ENCODE data around the gene NBPF11. TPM values are rescaled to one million over a fixed set of nuclear protein-coding genes. Genes with fewer than 3 reads are reported as not detected.
"Not testable (repeated sequence)": the region's sequence is repeated elsewhere in the genome, so short reads cannot be mapped to it uniquely, and the experiment has no call there.

NBPF11 gene
- total RNA-seq, 1 donor from 2014 or later = 3.3 TPM

- not testable (repeated sequence) for DNase-seq (ENCODE audit: low read depth); H3K4me3 ChIP-seq (ENCODE audit: low read depth, low read length)
Observed at GRCh38 chr1:148147052-148147838, 4.8 kb downstream of the NBPF11 start.

DNA sequence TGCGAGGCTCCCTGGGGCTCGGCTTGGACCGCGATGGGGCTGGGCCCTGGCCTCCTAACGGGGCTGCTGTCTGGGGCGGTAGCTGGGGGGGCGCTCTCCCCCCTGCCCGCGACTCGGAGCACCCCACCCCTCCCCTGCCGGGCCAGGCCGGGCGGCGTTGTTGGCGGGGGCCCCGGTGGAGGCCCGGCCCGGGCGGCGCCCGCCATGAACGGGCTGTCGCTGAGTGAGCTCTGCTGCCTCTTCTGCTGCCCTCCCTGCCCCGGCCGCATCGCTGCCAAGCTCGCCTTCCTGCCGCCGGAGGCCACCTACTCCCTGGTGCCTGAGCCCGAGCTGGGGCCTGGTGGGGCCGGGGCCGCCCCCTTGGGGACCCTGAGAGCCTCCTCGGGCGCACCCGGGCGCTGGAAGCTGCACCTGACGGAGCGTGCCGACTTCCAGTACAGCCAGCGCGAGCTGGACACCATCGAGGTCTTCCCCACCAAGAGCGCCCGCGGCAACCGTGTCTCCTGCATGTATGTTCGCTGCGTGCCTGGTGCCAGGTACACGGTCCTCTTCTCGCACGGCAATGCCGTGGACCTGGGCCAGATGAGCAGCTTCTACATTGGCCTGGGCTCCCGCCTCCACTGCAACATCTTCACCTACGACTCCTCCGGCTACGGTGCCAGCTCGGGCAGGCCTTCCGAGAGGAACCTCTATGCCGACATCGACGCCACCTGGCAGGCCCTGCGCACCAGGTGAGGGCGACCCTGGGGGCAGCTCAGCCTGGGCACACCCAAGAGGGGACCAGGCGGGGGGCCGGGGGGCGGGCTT, 5.7 kb downstream of the NBPF11 start:
- DNase-seq (ENCODE audit: low read depth); H3K4me3 ChIP-seq (ENCODE audit: low read depth, low read length): not testable (repeated sequence)

GRCh38 chr1:148143223-148143622, 8.9 kb downstream of the NBPF11 start:
- not testable (repeated sequence) for H3K4me3 ChIP-seq (ENCODE audit: low read depth, low read length); DNase-seq (ENCODE audit: low read depth)

DNA sequence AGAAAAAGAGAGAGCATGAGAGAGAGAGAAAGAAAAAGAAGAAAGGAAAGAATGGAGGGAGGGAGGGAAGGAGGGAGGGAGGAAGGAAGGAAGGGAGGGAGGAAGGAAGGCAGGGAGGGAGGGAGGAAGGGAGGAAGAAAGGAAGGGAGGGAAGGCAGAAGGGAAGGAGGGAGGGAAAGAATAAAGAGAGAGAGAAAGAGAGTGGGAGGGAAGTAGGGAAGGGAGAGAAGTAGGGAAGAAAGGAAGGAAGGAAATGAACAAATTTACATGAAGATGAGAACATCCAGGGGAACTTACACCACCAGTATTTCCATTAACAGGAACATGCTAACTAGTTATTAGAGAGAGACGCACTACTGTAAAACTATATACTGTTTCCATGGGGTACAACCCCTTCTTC, 10.1 kb downstream of the NBPF11 start:
- H3K4me3 ChIP-seq (ENCODE audit: low read depth, low read length); DNase-seq (ENCODE audit: low read depth): not testable (repeated sequence)

DNA sequence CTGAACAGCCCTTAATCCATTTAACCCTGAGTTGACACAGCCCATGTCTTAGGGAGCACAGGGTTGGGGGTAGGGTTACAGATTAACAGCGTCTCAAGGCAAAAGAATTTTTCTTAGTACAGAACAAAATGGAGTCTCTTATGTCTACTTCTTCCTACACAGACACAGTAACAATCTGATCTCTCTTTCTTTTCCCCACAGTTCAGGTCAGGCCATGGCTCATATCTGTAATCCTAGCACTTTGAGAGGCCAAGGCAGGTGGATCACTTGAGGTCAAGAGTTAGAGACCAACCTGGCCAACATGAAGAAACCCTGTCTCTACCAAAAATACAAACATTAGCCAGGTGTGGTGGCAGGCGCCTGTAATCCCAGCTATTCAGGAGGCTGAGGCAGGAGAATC, 13.5 kb downstream of the NBPF11 start:
- H3K4me3 ChIP-seq (ENCODE audit: low read depth, low read length); DNase-seq (ENCODE audit: low read depth): not testable (repeated sequence)

- not testable (repeated sequence) for DNase-seq (ENCODE audit: low read depth)
Observed at GRCh38 chr1:148122341-148122740, 29.7 kb downstream of the NBPF11 start.

GRCh38 chr1:148120395-148120794, 31.7 kb downstream of the NBPF11 start:
- TF ChIP-seq CTCF (conservative IDR thresholded peaks at IDR 0.05; ENCODE audit: low read depth, low read length) = peak; percentile 28
- DNase-seq (ENCODE audit: low read depth); H3K4me3 ChIP-seq (ENCODE audit: low read depth, low read length): not testable (repeated sequence)

More at GRCh38 chr1:148122341-148122740, 29.7 kb downstream of the NBPF11 start:
- not testable (repeated sequence) for H3K4me3 ChIP-seq (ENCODE audit: low read depth, low read length)

DNA sequence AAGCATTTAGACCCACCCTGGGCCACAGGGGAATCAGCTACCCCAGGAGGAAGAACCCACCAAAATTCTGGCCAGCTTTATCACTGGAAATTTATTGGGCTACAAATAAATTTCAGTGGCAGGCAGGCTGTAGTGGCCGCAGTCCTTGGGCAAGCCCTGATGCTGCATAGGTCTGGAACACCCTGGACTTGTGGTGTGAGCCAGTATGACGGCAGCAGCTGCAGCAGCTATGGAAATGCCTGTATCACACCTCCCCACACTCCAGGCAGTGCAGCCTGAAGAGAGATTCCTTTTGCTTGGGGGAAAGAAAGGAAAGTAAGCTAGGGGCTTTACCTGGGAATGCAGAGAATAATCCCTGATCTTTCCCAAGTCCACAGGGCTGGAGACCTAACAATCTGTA, 56.3 kb downstream of the NBPF11 start:
- DNase-seq (ENCODE audit: low read depth); H3K4me3 ChIP-seq (ENCODE audit: low read depth, low read length): not testable (repeated sequence)

DNA sequence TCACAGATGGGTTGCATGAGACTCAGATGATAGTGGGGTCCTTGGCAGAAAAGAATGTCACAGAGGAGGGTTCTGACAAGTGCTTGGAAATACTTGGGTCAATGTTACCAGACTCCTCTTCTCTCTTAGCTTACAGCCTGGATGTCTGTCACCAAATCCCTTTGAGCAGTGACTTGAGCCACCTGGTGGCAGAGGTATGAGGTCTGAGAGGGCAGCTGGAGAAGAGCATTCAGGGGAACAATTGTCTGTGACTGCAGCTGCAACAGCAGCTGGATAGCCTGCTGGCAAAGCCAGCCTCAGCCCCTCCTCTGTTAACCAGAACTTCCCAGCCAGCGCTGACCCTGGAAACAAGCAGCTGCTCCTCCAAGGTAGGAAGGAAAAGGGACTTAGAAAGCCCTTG, 65.9 kb downstream of the NBPF11 start:
- H3K4me3 ChIP-seq (ENCODE audit: low read depth, low read length); DNase-seq (ENCODE audit: low read depth): not testable (repeated sequence)

DNA sequence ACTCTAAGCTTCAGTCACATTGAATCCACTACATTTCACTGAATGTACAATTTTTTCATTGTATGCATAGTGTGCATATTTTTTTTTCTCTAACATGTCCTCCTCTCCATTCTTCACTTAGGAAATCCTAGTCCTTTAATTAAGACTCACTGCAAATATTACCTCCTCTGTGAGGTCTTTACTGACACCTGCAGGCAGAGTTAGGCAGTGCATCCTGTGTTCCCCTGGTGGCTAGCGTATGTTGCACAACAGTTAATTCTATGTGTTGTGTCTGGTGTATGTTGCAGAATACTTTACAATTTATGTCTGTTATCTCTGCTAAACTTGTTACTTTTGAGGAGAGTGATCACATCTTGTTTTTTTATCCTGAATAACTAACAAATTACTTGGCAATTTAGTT, 70.9 kb downstream of the NBPF11 start:
- not testable (repeated sequence) for H3K4me3 ChIP-seq (ENCODE audit: low read depth, low read length); DNase-seq (ENCODE audit: low read depth)

DNA sequence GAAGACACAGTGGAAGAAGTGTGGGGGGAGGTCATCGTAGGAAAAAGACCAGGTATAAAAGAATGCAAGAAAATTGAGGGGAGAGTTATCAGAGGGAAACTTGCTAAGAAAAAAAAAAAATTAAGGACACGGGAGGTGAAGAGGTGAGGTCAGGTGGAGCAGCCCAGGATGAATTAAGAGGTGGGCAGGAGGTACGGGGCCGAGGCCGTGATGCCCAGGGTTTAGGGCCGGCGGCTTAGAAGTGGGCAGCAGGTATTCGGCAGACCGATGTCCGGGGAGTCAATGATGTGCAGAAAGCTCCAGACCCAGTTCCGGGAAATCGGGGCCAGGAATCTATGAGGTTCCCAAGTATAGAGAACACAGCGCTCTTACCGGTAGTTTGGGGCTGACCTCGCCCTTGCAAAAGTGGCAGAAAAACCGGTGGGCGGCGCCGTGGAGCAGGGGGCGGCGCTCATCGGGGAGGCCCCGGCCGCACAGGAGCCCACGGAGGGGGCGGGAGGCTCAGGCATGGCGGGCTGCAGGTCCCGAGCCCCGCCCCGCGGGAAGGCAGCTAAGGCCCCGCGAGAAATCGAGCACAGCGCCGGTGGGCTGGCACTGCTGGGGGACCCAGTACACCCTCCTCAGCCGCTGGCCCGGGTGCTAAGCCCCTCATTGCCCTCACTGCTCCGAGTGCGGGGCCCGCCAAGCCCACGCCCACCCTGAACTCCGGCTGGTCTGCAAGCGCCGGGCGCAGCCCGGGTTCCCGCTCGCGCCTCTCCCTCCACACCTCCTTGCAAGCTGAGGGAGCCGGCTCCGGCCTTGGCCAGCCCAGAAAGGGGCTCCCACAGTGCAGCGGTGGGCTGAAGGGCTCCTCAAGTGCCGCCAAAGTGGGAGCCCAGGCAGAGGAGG, 73.2 kb downstream of the NBPF11 start:
- H3K4me3 ChIP-seq (ENCODE audit: low read depth, low read length); DNase-seq (ENCODE audit: low read depth): not testable (repeated sequence)

- not testable (repeated sequence) for DNase-seq (ENCODE audit: low read depth); H3K4me3 ChIP-seq (ENCODE audit: low read depth, low read length)
Observed at GRCh38 chr1:148078090-148078489, 74.0 kb downstream of the NBPF11 start.

DNA sequence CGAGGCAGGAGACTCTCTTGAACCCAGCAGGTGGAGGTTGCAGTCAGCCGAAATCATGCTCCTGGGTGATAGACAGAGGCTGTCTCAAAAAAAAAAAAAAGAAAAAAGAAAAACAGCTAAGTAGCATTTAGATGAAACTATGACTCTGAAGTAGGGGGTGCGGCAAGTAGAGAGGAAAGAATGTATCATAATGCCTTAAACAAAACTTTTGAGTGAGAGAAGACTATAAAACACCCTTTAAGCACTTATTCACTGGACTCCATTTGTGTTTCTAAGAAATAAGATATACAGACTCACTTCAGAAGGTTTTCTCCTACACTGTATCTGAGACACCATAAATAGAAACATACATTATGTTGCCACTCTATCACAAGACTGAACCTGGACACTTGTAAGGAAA, 74.6 kb downstream of the NBPF11 start:
- DNase-seq (ENCODE audit: low read depth) = not testable (repeated sequence)

GRCh38 chr1:148073392-148073791, 78.7 kb downstream of the NBPF11 start:
- not testable (repeated sequence) for DNase-seq (ENCODE audit: low read depth); H3K4me3 ChIP-seq (ENCODE audit: low read depth, low read length)

More for the DNA sequence above, 74.6 kb downstream of the NBPF11 start:
- H3K4me3 ChIP-seq (ENCODE audit: low read depth, low read length) = not testable (repeated sequence)

GRCh38 chr1:148068606-148069005, 83.5 kb downstream of the NBPF11 start:
- not testable (repeated sequence) for H3K4me3 ChIP-seq (ENCODE audit: low read depth, low read length); DNase-seq (ENCODE audit: low read depth)

- DNase-seq (ENCODE audit: low read depth); H3K4me3 ChIP-seq (ENCODE audit: low read depth, low read length): not testable (repeated sequence)
Observed at GRCh38 chr1:148068201-148068600, 83.9 kb downstream of the NBPF11 start.

DNA sequence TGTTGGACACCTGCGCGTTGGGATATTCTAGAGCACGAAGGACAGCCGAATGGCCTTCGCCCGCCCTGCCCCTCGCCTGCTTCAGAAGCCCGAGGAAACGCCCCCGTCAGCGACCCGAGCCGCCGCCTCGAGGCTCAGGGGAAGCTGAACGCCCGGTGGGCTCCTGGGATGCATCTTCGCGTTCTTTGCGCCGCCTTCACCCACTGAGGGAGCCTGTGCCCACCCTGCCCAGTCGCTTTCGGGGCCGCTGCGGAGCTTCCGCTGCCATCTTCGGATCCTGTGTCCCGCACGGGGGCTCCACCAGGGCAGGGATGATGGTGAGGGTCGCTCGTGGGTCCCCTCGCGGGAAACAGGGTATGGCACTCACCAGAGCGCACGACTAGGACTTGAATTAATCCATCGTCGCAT, 91.8 kb downstream of the NBPF11 start:
- H3K4me3 ChIP-seq (ENCODE audit: low read depth, low read length) = peak overlapping the region; percentile 46
- DNase-seq (ENCODE audit: low read depth) = not testable (repeated sequence)
